ENCODE data around the gene FPR2.

The FPR2 gene

DNA sequence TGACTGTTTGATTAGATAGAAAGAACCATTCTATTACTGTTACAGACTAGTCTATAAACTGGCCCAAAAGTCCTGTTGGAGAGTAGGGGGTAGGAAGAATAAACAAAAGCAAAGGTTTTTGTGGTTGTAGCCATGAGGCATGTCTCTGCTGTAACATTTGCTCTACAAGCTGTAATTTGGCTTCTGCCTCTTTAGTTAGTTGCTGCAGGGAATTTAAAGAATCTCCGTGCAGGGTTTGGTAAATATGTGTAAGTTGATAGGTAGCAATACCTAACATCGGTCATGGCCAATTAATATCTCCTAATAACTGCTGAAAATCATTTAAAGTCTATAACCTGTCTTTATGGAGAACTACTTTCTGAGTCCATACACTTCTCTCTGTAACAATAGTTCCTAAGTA is 46.9 kb downstream of the FPR2 start:
- DNase-seq = no peak

DNA sequence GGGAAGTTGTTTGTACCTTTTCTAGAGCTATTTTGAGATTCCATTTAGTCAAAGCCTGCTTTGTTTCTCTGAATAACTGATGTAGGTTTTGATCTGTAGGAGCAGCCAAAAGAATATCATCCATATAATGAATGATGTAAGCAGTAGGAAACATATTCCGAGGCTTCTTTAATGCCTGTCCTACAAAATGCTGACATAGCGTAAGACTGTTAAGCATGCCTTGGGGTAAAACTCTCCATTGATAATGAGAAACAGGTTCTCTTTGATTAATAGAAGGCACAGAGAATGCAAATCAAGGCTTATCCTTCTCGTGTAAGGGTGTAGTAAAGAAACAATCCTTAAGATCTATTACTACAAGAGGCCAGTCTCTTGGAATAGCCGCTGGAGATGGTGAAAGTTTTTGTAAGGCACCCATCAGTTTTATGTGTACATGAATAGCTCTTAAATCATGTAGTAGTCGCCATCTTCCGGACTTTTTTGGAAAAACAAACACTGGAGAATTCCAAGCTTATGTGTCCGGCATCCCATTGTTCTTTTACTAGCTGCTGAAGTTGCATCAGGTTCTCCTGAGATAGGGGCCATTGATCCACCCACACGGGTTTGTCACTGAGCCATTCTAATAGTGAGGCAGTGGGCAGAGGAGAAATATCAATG is 47.5 kb downstream of the FPR2 start:
- DNase-seq = no peak

DNA sequence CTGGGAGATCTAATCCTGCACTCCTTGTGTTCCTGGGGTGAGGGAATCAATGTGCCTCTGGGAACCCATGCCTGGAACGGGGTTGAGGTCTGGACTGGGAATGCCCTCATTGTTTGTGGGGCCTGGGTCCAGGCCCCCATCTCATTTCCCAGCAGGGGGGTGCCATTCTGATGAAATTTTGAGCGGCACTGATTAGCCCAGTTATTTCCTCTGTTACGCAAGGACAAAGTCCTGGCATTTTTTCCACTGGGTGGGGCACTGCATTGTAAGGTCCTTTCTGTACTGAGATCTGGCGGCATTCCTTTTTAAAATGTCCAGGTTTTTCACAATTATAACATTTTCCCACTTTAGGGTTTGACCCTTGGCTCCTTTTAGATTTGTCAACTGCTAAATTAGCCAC is 48.8 kb downstream of the FPR2 start:
- DNase-seq = no peak

DNA sequence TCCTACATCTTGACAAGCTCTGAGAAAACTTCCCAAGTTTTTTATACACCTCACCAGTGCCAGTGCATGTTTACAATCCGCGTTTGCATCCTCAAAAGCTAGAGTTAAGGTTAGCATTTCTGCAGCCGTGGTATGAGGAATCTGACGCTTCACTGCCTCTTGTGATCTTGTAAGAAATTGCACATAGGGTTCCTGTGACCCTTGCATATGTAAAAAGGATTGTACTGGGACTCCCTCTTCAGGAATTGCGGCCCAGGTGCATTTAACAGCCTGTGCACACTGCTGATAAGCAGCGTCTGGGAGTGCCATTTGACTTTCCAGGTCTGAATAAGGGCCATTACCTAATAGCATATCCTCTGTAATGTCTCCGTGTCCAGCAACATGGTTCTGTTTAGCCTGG is 49.2 kb downstream of the FPR2 start:
- no peak for DNase-seq

DNA sequence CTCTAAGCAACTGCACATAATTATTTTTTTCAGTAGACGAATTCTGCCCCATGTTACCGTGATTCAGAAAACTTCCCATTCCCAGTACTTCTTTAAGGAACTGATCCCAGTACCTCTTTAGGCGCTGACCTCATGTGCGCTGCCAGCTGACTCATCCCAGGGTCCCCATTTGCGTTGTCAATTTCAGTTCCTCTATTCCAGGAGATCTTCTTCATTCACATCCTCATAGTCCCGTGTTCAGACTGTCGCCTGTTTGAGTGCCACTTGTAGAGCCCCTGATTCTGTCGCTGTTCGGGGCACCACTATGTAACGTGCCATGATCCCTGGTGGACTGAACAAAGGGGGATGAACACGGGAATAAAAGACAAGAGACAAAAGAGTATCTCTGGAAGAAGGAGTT is 50.4 kb downstream of the FPR2 start:
- no peak for DNase-seq

DNA sequence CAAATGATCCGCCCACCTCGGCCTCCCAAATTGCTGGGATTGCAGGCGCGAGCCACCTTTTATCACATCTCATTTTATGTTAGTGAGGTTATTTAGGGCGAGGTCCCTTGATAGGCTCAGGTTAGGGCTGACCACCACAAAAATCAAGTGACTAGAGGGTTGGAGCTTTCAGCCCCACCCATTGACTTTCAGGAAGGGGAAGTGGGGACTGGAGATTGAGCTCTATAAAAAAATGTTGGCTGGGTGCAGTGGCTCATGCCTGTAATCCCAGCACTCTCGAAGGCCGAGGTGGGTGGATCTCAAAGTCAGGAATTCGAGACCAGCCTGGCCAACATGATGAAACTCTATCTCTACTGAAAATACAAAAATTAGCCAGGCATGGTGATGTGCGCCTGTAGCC is 54.1 kb downstream of the FPR2 start:
- DNase-seq = no peak

DNA sequence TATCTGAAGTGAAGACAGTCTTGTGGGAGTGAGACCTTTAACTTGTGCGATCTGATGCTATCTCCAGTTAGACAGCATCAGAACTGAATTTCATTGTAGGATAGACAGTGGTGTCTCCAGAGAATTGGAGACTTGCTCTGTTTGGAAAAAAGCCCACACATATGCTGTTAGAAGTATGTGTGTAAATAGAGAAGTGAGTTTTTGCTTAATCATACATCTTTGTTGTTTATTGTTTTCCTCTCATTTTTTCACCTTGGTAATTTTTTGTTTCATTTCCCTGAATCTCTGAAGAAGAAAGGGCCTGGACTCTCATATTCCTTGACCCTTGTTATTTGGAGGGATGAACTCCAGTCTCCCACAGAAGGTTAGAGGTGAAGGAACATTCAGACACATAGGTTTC is 55.7 kb downstream of the FPR2 start:
- no peak for DNase-seq

DNA sequence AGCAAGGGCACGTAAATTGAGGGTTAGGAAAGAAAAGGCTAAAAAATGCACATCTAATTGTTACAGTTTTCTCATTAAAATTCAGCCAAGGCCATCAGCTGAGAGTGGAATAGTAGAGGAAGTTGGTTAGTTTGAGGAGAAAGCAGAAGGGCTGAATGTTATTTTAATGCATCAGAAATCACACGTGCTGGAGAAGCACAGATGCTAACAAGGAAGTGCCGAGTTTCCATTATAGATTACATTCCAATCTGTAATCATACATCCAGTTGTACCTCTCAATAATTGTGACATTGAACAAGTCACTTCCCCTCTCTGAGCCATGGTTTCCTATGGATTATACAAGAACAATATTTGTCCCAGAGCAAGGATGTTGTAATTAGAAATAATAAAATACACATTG is 59.0 kb downstream of the FPR2 start:
- DNase-seq = no peak

Data from eye (tissue), 1 donor.